Transverse colon (tissue), 4 donors: Measurements from ENCODE around the gene ALKBH5. TPM values are rescaled to one million over a fixed set of nuclear protein-coding genes. Genes with fewer than 3 reads are reported as not detected.

Source experiments
- DNase-seq: peaks from one replicate; pipeline ENCODE4 v3.0.0-alpha.2; 2019
- H3K27ac ChIP-seq, 4 donors: fragments of 200-600 bp; sonication (generic); 2 replicates each; pipeline ENCODE4 v1.5.1; 2016 to 2018; ENCODE audit warnings: inconsistent platforms in 4 of 4
- H3K27me3 ChIP-seq: fragments of 200-600 bp; sonication (generic); 2 replicates; pipeline ENCODE4 v1.5.1; 2017; ENCODE audit warnings: inconsistent platforms
- H3K36me3 ChIP-seq, 4 donors: fragments of 200-600 bp; sonication (generic); 2 replicates each; pipeline ENCODE4 v1.5.1; 2017 to 2019; ENCODE audit warnings: inconsistent platforms in 4 of 4
- H3K4me1 ChIP-seq, 4 donors: fragments of 200-600 bp; sonication (generic); 2 replicates each; pipeline ENCODE4 v1.5.1; 2017 to 2020; ENCODE audit warnings: inconsistent platforms in 4 of 4
- H3K4me3 ChIP-seq, 4 donors: fragments of 200-600 bp; sonication (generic); 1 replicate in 1 of 4; 2 replicates in 3 of 4; pipeline versions ENCODE4 v1.5.1 to v1.6.1; 2017 to 2019; ENCODE audit warnings: inconsistent platforms in 4 of 4
- H3K9me3 ChIP-seq, 2 donors: fragments of 200-600 bp; sonication (generic); 2 replicates each; pipeline ENCODE4 v1.5.1; 2017 to 2019; ENCODE audit warnings: inconsistent platforms in 2 of 2
- CTCF ChIP-seq, 5 experiments: fragments of 200-600 bp in 3 of 5; fragments of 450-650 bp in 2 of 5; sonication (generic) in 3 of 5; IDR thresholded peaks; 1 replicate in 2 of 5; 2 replicates in 3 of 5; pipeline ENCODE4 v1.5.1; 2016 to 2017; ENCODE audit warnings: antibody characterized with exemption in 5 of 5, inconsistent platforms in 3 of 5, mild to moderate bottlenecking in 2 of 5, moderate library complexity in 1 of 5
- EP300 ChIP-seq: sonication (generic); formaldehyde crosslinking; IDR thresholded peaks from one replicate; pipeline ENCODE4 v1.6.1; 2017; ENCODE audit warnings: antibody characterized with exemption, low read depth
- POLR2A ChIP-seq: fragments of 450-650 bp; IDR thresholded peaks from one replicate; pipeline ENCODE4 v1.6.1; 2016; ENCODE audit warnings: antibody characterized with exemption, mild to moderate bottlenecking, moderate library complexity
- POLR2AphosphoS5 ChIP-seq, 3 donors: sonication (generic); formaldehyde crosslinking; IDR thresholded peaks; one replicate each; pipeline ENCODE4 v1.6.1; 2016; ENCODE audit warnings: antibody characterized with exemption in 3 of 3
- WGBS, 2 donors: methylation state at CpG; one replicate each; pipeline ENCODE4 v1.1.5; 2018; ENCODE audit warnings: low coverage in 1 of 2; 5-methylcytosine and 5-hydroxymethylcytosine counted together
- in situ Hi-C, 4 donors: fragments of 200-750 bp; cut with MboI; loops; one replicate each; pipeline versions ENCODE4 v1.15.0 to v1.15.1; 2017; ENCODE audit warnings: low sequenced_read_pairs in 3 of 4, low pct_ligation_motif_present in 1 of 4, low pct_unique_long_range_greater_than_20kb in 1 of 4
- intact Hi-C: fragments of 100-400 bp; cut with DNase I; formaldehyde crosslinking; loops from one replicate; pipeline ENCODE4 v1.15.1; 2023; ENCODE audit warnings: low total_unique reads
- total RNA-seq, 4 donors: library from RNA; depleted of rRNA; stranded (reverse); fragments of >200 nt; gene quantifications; one replicate each; pipeline ENCODE4 v1.1.0, GENCODE V29; 2016

ALKBH5 gene
- total RNA-seq, 4 donors from 2014 or later, result 69.2 to 109 (median 88.4) TPM

- Histone ChIP-seq H3K4me3 (no peak overlapping the region), H3K36me3 (peaks cover 0 to 46% (median 21%) of the 10 kb centered on the region in 4 donors), H3K27ac (no peak overlapping the region), H3K9me3 (no peaks in the 10 kb centered on the region), H3K27me3 (no peaks in the 10 kb centered on the region), H3K4me1 (peaks cover 12 to 18% (median 15%) of the 10 kb centered on the region in 4 donors)
- intact Hi-C loops, result no loop called here
- 90% methylated on average over 16 of the region's 16 CpGs; no CpG with 5 or more reads in 1 of the 2 donors for WGBS, 2 donors
- no peak for TF ChIP-seq POLR2AphosphoS5 (IDR thresholded peaks at IDR 0.05)
- TF ChIP-seq POLR2A, result no peak
- no peak for TF ChIP-seq CTCF (IDR thresholded peaks at IDR 0.05)
- TF ChIP-seq EP300, result no peak
- no peak for DNase-seq
- in situ Hi-C loops, result no loop called here
These were observed 69.7 kb downstream of the ALKBH5 start for GRCh38 chr17:18253187-18253884.

DNA sequence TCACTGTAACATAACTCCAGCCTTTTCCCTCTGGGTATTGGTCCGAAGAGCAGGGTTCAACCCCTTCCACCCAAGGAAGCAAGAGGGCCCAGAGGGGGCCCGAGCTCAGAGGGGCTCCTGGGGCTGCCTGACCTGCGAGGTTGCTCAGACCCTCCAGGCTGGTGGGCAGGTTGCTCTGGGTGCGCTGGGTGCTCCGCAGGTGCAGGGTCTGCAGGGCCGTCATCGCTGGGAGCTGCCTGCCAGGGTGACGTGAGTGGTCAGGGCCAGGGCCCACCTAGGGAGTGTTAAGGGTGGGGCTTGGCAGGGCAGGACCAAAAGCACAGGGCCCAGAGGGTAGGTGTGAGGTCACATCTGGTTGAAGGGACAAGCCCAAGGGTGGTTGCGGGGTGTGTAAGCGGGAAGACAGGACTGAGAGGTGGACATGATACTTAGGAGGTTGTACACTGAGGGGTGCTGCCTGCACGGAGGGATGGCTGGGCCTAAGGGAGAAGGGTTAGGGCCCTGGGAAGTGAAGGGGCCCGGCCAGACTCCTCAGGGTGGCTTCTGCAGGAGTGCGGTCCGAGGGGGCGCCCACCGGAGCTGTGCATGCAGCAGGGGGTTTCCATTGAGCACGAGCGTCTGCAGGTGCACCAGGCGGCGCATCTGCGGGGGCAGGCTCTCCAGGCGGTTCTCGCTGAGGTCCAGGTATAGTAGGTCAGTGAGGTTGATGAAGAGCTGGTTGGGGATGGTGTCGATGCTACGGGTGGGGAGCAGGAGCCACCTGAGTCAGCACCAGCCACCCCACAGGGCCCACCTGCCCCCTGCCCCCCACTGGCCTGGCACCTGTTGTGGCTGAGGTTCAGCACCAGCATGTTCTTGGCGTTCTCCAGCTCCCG is 70.6 kb downstream of the ALKBH5 start:
- in situ Hi-C loops, result no loop called here

DNA sequence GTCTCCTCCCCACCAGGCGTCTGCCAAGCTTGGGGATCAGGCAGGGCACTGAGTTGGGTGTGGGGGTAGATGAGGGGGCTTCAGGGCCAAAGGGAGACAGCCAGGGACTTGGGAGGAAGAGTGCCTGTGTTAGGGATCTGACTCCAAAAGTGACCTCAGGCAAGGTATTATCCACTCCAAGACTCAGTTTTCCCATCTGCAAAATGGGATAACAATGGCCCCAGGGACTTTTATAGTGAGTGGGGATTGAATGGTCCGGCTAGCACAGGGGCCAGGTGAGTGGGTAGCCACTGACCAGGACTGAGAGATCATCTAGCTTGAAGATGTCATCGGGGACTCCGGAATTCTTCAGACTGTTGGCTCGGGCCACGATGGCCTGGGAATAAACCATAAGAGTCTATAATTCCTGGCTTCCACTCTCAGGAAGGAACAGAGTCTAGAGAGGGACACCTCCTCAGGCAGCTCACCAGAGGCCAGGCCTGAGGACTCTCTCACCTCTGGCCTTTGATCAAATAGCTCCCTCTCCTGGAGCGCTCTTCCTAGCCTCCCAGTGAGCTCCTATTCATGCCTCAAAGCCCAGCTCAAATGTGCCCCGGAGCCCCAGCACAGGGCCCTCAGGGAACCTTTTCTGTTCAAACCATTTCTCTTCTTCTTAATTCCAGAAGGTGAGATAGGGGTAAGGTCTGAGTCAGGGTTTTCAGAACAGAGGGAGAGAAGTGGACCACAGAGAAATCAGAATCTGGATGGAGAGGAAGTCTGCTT is 71.4 kb downstream of the ALKBH5 start:
- in situ Hi-C loops (no loop called here), intact Hi-C loops (no loop called here)
- H3K36me3 ChIP-seq, result peaks cover 0 to 46% (median 21%) of the 10 kb centered on the region in 4 donors

More for the DNA sequence above, 70.6 kb downstream of the ALKBH5 start:
- intact Hi-C loops, result no loop called here
- Histone ChIP-seq H3K27me3 (no peaks in the 10 kb centered on the region), H3K9me3 (no peaks in the 10 kb centered on the region), H3K4me1 (peaks cover 13 to 24% (median 20%) of the 10 kb centered on the region in 4 donors), H3K27ac (no peak overlapping the region), H3K4me3 (no peak overlapping the region), H3K36me3 (peaks cover 0 to 46% (median 21%) of the 10 kb centered on the region in 4 donors)
- TF ChIP-seq CTCF (IDR thresholded peaks at IDR 0.05) (no peak), POLR2A (no peak), POLR2AphosphoS5 (IDR thresholded peaks at IDR 0.05) (no peak), EP300 (no peak)
- DNase-seq, result no peak
- 92% methylated on average over 27 of the region's 27 CpGs; no CpG with 5 or more reads in 1 of the 2 donors for WGBS, 2 donors

More for the DNA sequence above, 71.4 kb downstream of the ALKBH5 start:
- 92 to 97% methylated on average over 2 to 8 of the region's 8 CpGs for WGBS, 2 donors
- no peak overlapping the region for H3K27ac ChIP-seq
- peaks cover 13 to 31% (median 28%) of the 10 kb centered on the region in 4 donors for H3K4me1 ChIP-seq
- no peaks in the 10 kb centered on the region for H3K9me3 ChIP-seq
- no peak for DNase-seq
- TF ChIP-seq EP300 (no peak), POLR2AphosphoS5 (IDR thresholded peaks at IDR 0.05) (no peak), POLR2A (no peak), CTCF (IDR thresholded peaks at IDR 0.05) (no peak)
- H3K4me3 ChIP-seq, result no peak overlapping the region
- H3K27me3 ChIP-seq, result no peaks in the 10 kb centered on the region
